Middle frontal gyrus (tissue), 1 donor: ENCODE results near the gene FLT3.
"Not testable (repeated sequence)": the region's sequence is repeated elsewhere in the genome, so short reads cannot be mapped to it uniquely, and the experiment has no call there.

Experiments used
- DNase-seq: peaks from one replicate; pipeline ENCODE4 v3.0.0-alpha.2; 2015; ENCODE audit warnings: low spot score; ENCODE audit errors: extremely low spot score

FLT3 gene

GRCh38 chr13:28100150-28101121 lies at the start of gene FLT3:
Gene FLT3 (minus strand): TSS chr13:28100576. CDS start chr13:28100510, 66 bp downstream.
- DNase-seq, result no peak

- DNase-seq, result no peak
Observed at GRCh38 chr13:28147495-28147894, 47.1 kb upstream of the FLT3 start.

GRCh38 chr13:28145049-28145448 lies 44.7 kb upstream of the FLT3 start:
- no peak for DNase-seq

- not testable (repeated sequence) for DNase-seq
Observed at GRCh38 chr13:28141542-28141941, 41.2 kb upstream of the FLT3 start.

GRCh38 chr13:28140433-28141125 lies 40.2 kb upstream of the FLT3 start:
- no peak for DNase-seq

- no peak for DNase-seq
Observed at GRCh38 chr13:28138756-28139470, 38.5 kb upstream of the FLT3 start.

- peak; percentile 87 for DNase-seq
Observed at GRCh38 chr13:28138012-28138755, 37.8 kb upstream of the FLT3 start, which contains the start of gene PAN3. Gene PAN3 (plus strand): TSS chr13:28138545. CDS start chr13:28138658, 113 bp downstream.

- no peak for DNase-seq
Observed at GRCh38 chr13:28137596-28137995, 37.2 kb upstream of the FLT3 start.

GRCh38 chr13:28136916-28137315 lies 36.5 kb upstream of the FLT3 start:
- no peak for DNase-seq

- DNase-seq, result no peak
Observed at GRCh38 chr13:28131646-28132045, 31.3 kb upstream of the FLT3 start.

GRCh38 chr13:28129911-28130693 lies 29.7 kb upstream of the FLT3 start:
- no peak for DNase-seq

GRCh38 chr13:28128926-28129325 lies 28.6 kb upstream of the FLT3 start:
- no peak for DNase-seq

GRCh38 chr13:28128030-28128429 lies 27.7 kb upstream of the FLT3 start:
- DNase-seq, result no peak

GRCh38 chr13:28121224-28121623 lies 20.8 kb upstream of the FLT3 start:
- no peak for DNase-seq

GRCh38 chr13:28120317-28120716 lies 19.9 kb upstream of the FLT3 start:
- no peak for DNase-seq

GRCh38 chr13:28117689-28118377 lies 17.5 kb upstream of the FLT3 start:
- no peak for DNase-seq

- DNase-seq, result no peak
Observed at GRCh38 chr13:28116736-28117135, 16.4 kb upstream of the FLT3 start.

GRCh38 chr13:28110414-28110813 lies 10.0 kb upstream of the FLT3 start:
- DNase-seq, result no peak

- DNase-seq, result no peak
Observed at GRCh38 chr13:28106976-28107375, 6.6 kb upstream of the FLT3 start.

- not testable (repeated sequence) for DNase-seq
Observed at GRCh38 chr13:28101886-28102285, 1.5 kb upstream of the FLT3 start.
